ENCODE measurements around the gene SCD5.

- TF ChIP-seq, protein P1, sequence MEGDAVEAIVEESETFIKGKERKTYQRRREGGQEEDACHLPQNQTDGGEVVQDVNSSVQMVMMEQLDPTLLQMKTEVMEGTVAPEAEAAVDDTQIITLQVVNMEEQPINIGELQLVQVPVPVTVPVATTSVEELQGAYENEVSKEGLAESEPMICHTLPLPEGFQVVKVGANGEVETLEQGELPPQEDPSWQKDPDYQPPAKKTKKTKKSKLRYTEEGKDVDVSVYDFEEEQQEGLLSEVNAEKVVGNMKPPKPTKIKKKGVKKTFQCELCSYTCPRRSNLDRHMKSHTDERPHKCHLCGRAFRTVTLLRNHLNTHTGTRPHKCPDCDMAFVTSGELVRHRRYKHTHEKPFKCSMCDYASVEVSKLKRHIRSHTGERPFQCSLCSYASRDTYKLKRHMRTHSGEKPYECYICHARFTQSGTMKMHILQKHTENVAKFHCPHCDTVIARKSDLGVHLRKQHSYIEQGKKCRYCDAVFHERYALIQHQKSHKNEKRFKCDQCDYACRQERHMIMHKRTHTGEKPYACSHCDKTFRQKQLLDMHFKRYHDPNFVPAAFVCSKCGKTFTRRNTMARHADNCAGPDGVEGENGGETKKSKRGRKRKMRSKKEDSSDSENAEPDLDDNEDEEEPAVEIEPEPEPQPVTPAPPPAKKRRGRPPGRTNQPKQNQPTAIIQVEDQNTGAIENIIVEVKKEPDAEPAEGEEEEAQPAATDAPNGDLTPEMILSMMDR (IDR thresholded peaks at IDR 0.05) = no peak
- TF ChIP-seq POLR2A (IDR thresholded peaks at IDR 0.05) = no peak
Measured at GRCh38 chr4:82618103-82618720, 180.4 kb downstream of the SCD5 start.
